ENCODE data around the gene AIF1L. TPM values are rescaled to one million over a fixed set of nuclear protein-coding genes. Genes with fewer than 3 reads are reported as not detected.

Gene AIF1L
- total RNA-seq, 1 experiment from 2014 or later: 103 TPM

DNA sequence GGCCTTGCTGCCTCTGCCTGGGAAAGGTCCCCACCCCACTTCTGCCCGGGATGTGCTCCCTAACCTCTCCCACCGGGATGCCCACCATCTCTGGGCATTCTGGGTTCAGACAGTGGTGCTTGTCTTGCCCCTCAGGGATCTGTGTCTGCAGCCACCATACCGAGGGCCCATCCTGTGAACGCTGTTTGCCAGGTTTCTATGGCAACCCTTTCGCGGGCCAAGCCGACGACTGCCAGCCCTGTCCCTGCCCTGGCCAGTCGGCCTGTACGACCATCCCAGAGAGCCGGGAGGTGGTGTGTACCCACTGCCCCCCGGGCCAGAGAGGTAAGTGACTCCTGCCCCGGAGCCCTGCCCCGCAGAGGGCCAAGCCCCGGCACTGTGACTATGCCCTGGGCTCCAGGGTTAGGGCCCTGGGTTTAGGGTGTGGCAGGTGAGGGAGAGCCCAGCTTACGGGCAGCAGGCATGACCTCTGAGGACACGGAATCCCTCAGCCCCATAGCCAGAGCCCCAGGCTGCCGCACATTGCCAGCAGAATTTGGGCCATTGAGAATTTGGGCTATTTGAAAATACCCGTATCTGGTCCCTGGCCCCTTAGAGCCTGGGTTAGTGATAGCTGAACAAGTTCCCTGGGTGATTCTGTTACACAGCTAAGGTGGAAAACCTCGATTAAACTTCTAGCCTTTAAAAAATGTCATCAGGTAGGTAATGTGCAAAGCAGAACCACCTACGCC, 35.3 kb upstream of the AIF1L start:
- DNase-seq (ENCODE audit: low spot score) (no peak), ATAC-seq (no peak)
- CTCF ChIA-PET: interaction anchor here (1.0 kb wide), 1 partner anchor 43 kb away, joined by 3 read pairs; no protein-coding TSS in a partner anchor
- Mint-ChIP-seq H3K27ac (no peak overlapping the region), H3K36me3 (peaks cover 6% of the 10 kb centered on the region), H3K4me3 (no peak overlapping the region), H3K27me3 (ENCODE audit: low read depth) (no peaks in the 10 kb centered on the region), H3K9me3 (peaks cover 3% of the 10 kb centered on the region; the same call in 1 of the 2 replicates), H3K4me1 (no peaks in the 10 kb centered on the region)
- POLR2A ChIA-PET: no interaction called here
- TF ChIP-seq, protein P1, sequence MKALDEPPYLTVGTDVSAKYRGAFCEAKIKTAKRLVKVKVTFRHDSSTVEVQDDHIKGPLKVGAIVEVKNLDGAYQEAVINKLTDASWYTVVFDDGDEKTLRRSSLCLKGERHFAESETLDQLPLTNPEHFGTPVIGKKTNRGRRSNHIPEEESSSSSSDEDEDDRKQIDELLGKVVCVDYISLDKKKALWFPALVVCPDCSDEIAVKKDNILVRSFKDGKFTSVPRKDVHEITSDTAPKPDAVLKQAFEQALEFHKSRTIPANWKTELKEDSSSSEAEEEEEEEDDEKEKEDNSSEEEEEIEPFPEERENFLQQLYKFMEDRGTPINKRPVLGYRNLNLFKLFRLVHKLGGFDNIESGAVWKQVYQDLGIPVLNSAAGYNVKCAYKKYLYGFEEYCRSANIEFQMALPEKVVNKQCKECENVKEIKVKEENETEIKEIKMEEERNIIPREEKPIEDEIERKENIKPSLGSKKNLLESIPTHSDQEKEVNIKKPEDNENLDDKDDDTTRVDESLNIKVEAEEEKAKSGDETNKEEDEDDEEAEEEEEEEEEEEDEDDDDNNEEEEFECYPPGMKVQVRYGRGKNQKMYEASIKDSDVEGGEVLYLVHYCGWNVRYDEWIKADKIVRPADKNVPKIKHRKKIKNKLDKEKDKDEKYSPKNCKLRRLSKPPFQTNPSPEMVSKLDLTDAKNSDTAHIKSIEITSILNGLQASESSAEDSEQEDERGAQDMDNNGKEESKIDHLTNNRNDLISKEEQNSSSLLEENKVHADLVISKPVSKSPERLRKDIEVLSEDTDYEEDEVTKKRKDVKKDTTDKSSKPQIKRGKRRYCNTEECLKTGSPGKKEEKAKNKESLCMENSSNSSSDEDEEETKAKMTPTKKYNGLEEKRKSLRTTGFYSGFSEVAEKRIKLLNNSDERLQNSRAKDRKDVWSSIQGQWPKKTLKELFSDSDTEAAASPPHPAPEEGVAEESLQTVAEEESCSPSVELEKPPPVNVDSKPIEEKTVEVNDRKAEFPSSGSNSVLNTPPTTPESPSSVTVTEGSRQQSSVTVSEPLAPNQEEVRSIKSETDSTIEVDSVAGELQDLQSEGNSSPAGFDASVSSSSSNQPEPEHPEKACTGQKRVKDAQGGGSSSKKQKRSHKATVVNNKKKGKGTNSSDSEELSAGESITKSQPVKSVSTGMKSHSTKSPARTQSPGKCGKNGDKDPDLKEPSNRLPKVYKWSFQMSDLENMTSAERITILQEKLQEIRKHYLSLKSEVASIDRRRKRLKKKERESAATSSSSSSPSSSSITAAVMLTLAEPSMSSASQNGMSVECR (CRISPR knock-in tag; IDR thresholded peaks at IDR 0.05; ENCODE audit: borderline replicate concordance): no peak
- TF ChIP-seq, protein P2, sequence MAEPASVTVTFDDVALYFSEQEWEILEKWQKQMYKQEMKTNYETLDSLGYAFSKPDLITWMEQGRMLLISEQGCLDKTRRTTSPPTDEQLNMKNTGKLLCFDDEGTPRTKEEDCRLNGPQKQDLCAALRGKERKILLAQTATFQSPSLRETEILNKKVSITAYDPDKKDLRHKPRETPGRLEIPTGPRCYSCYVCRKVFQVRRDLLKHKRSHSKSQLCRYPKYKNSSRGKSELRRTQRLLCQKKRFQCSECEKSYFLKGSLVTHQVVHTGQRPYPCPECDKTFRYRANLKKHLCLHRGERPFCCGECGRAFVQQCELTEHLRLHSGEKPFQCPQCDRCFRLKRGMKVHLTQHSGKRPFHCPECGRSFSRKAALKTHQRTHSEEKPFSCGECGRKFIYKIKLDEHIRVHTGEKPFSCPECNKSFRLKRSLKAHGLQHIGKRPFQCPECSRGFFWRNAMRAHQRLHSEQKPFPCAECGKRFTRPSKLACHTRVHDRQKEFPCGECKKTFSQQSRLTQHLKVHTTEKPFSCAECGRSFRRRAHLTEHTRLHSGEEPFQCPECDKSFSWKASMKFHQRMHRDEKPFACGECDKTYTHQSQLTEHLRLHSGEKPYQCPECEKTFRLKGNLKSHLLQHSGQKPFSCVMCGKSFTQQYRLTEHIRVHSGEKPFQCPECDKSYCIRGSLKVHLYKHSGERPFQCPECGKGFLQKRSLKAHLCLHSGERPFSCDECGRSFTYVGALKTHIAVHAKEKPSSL (CRISPR knock-in tag; conservative IDR thresholded peaks at IDR 0.05): no peak
- TF ChIP-seq EMX1 (CRISPR knock-in tag; IDR thresholded peaks at IDR 0.05) (no peak), CREM (CRISPR knock-in tag; IDR thresholded peaks at IDR 0.05) (no peak), FOXJ3 (CRISPR knock-in tag; IDR thresholded peaks at IDR 0.05; ENCODE audit: borderline replicate concordance) (no peak), TEAD4 (CRISPR knock-in tag; IDR thresholded peaks at IDR 0.05) (no peak)
- TF ChIP-seq, protein P3, sequence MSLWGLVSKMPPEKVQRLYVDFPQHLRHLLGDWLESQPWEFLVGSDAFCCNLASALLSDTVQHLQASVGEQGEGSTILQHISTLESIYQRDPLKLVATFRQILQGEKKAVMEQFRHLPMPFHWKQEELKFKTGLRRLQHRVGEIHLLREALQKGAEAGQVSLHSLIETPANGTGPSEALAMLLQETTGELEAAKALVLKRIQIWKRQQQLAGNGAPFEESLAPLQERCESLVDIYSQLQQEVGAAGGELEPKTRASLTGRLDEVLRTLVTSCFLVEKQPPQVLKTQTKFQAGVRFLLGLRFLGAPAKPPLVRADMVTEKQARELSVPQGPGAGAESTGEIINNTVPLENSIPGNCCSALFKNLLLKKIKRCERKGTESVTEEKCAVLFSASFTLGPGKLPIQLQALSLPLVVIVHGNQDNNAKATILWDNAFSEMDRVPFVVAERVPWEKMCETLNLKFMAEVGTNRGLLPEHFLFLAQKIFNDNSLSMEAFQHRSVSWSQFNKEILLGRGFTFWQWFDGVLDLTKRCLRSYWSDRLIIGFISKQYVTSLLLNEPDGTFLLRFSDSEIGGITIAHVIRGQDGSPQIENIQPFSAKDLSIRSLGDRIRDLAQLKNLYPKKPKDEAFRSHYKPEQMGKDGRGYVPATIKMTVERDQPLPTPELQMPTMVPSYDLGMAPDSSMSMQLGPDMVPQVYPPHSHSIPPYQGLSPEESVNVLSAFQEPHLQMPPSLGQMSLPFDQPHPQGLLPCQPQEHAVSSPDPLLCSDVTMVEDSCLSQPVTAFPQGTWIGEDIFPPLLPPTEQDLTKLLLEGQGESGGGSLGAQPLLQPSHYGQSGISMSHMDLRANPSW (CRISPR knock-in tag; conservative IDR thresholded peaks at IDR 0.05; ENCODE audit: low read depth): no peak
- TF ChIP-seq, protein P4, sequence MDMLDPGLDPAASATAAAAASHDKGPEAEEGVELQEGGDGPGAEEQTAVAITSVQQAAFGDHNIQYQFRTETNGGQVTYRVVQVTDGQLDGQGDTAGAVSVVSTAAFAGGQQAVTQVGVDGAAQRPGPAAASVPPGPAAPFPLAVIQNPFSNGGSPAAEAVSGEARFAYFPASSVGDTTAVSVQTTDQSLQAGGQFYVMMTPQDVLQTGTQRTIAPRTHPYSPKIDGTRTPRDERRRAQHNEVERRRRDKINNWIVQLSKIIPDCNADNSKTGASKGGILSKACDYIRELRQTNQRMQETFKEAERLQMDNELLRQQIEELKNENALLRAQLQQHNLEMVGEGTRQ (CRISPR knock-in tag; IDR thresholded peaks at IDR 0.05): no peak

DNA sequence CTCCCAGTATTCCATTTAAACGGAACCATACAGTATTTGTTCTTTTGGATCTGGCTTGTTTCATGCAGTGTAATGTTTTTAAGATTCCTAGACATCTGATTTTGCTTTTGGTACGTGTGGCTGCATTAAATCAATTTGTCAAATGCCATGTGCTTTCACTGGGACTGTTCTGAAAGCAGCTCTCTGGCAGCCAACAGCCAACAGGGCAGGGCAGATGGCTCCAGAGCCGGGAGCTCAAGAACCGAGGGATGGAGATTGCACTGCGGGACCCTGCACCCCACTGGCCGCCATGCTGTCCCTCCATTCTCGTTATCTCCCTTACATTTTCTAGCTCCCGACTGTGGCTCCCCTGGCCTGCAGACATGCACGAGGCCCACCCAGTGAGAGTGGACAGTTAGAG, 33.4 kb upstream of the AIF1L start:
- Mint-ChIP-seq H3K9me3 (peaks cover 3% of the 10 kb centered on the region; the same call in 1 of the 2 replicates), H3K36me3 (peaks cover 6% of the 10 kb centered on the region), H3K4me3 (no peak overlapping the region), H3K27me3 (ENCODE audit: low read depth) (no peaks in the 10 kb centered on the region), H3K4me1 (no peaks in the 10 kb centered on the region), H3K27ac (no peak overlapping the region)
- ATAC-seq (no peak), DNase-seq (ENCODE audit: low spot score) (no peak)
- ChIA-PET CTCF (no interaction called here), POLR2A (no interaction called here)
- TF ChIP-seq ZNF317 (CRISPR knock-in tag; IDR thresholded peaks at IDR 0.05; ENCODE audit: borderline replicate concordance, low read depth): no peak
- TF ChIP-seq, protein P5, sequence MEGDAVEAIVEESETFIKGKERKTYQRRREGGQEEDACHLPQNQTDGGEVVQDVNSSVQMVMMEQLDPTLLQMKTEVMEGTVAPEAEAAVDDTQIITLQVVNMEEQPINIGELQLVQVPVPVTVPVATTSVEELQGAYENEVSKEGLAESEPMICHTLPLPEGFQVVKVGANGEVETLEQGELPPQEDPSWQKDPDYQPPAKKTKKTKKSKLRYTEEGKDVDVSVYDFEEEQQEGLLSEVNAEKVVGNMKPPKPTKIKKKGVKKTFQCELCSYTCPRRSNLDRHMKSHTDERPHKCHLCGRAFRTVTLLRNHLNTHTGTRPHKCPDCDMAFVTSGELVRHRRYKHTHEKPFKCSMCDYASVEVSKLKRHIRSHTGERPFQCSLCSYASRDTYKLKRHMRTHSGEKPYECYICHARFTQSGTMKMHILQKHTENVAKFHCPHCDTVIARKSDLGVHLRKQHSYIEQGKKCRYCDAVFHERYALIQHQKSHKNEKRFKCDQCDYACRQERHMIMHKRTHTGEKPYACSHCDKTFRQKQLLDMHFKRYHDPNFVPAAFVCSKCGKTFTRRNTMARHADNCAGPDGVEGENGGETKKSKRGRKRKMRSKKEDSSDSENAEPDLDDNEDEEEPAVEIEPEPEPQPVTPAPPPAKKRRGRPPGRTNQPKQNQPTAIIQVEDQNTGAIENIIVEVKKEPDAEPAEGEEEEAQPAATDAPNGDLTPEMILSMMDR (IDR thresholded peaks at IDR 0.05): no peak
- TF ChIP-seq ZBTB21 (CRISPR knock-in tag; IDR thresholded peaks at IDR 0.05; ENCODE audit: borderline replicate concordance): no peak
- TF ChIP-seq ZNF396 (CRISPR knock-in tag; IDR thresholded peaks at IDR 0.05; ENCODE audit: borderline replicate concordance): no peak
- no peak for TF ChIP-seq CREM (CRISPR knock-in tag; IDR thresholded peaks at IDR 0.05)
- TF ChIP-seq, protein P6, sequence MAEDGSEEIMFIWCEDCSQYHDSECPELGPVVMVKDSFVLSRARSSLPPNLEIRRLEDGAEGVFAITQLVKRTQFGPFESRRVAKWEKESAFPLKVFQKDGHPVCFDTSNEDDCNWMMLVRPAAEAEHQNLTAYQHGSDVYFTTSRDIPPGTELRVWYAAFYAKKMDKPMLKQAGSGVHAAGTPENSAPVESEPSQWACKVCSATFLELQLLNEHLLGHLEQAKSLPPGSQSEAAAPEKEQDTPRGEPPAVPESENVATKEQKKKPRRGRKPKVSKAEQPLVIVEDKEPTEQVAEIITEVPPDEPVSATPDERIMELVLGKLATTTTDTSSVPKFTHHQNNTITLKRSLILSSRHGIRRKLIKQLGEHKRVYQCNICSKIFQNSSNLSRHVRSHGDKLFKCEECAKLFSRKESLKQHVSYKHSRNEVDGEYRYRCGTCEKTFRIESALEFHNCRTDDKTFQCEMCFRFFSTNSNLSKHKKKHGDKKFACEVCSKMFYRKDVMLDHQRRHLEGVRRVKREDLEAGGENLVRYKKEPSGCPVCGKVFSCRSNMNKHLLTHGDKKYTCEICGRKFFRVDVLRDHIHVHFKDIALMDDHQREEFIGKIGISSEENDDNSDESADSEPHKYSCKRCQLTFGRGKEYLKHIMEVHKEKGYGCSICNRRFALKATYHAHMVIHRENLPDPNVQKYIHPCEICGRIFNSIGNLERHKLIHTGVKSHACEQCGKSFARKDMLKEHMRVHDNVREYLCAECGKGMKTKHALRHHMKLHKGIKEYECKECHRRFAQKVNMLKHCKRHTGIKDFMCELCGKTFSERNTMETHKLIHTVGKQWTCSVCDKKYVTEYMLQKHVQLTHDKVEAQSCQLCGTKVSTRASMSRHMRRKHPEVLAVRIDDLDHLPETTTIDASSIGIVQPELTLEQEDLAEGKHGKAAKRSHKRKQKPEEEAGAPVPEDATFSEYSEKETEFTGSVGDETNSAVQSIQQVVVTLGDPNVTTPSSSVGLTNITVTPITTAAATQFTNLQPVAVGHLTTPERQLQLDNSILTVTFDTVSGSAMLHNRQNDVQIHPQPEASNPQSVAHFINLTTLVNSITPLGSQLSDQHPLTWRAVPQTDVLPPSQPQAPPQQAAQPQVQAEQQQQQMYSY (CRISPR knock-in tag; IDR thresholded peaks at IDR 0.05): no peak
- TF ChIP-seq, protein P7, sequence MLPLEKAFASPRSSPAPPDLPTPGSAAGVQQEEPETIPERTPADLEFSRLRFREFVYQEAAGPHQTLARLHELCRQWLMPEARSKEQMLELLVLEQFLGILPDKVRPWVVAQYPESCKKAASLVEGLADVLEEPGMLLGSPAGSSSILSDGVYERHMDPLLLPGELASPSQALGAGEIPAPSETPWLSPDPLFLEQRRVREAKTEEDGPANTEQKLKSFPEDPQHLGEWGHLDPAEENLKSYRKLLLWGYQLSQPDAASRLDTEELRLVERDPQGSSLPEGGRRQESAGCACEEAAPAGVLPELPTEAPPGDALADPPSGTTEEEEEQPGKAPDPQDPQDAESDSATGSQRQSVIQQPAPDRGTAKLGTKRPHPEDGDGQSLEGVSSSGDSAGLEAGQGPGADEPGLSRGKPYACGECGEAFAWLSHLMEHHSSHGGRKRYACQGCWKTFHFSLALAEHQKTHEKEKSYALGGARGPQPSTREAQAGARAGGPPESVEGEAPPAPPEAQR (CRISPR knock-in tag; IDR thresholded peaks at IDR 0.05): no peak
